HepG2 (cell line): Measurements from ENCODE around the gene DCAF6. TPM values are rescaled to one million over a fixed set of nuclear protein-coding genes. Genes with fewer than 3 reads are reported as not detected.
A peak's percentile ranks its signal among the peaks of the same experiment; 100 is the strongest.
"Not testable (repeated sequence)": the region's sequence is repeated elsewhere in the genome, so short reads cannot be mapped to it uniquely, and the experiment has no call there.

ENCODE experiments used
- ATAC-seq: fragments of 200-7000 bp; cut with Tn5 transposase; 3 replicates; pipeline ENCODE4 v1.9.1; 2020; ENCODE audit warnings: mild to moderate bottlenecking, moderate library complexity
- BruUV-seq: library from RNA; stranded (reverse); fragments of 400-500 nt; replicated peaks from 2 replicates; lab custom pipeline; 2021; lab: Mats Ljungman, UMichigan
- CTCF ChIA-PET: fragments of 300-600 bp; formaldehyde crosslinking; extraction: SDS; loops from one replicate; lab custom pipeline; 2021; ENCODE audit warnings: low total read pairs, inconsistent platforms, low intra/inter-chr PET ratio; lab: Yijun Ruan, JAX
- POLR2A ChIA-PET: fragments of 350-600 bp; sonication (Branson Sonifier 250); formaldehyde crosslinking; loops from one replicate; lab custom pipeline; 2020; ENCODE audit warnings: antibody characterized with exemption, inconsistent platforms; lab: Yijun Ruan, JAX
- DNase-seq: peaks from one replicate; pipeline ENCODE4 v3.0.0-alpha.2; 2015; ENCODE audit warnings: low spot score
- FAIRE-seq: peaks from 3 replicates; lab custom pipeline; 2011; peaks lifted over from hg19 to GRCh38; lab: Jason Lieb, UNC
- H2AFZ ChIP-seq: one replicate; pipeline ENCODE4 v1.6.1; 2011; ENCODE audit warnings: low read length, inconsistent platforms
- H3K27ac ChIP-seq: fragments of 300-600 bp; 3 replicates; pipeline ENCODE4 v1.8.0; 2011; ENCODE audit warnings: mixed run types, mild to moderate bottlenecking, mixed read lengths, low read length, inconsistent platforms; ENCODE audit not compliant: insufficient read depth; ENCODE audit errors: extremely low read length
- H3K27me3 ChIP-seq, 2 experiments: fragments of 200-600 bp in 1 of 2; 2 replicates in 1 of 2; 3 replicates in 1 of 2; pipeline versions ENCODE4 v1.6.0 to v1.8.0; 2011; ENCODE audit warnings: low read length in 2 of 2, mild to moderate bottlenecking in 2 of 2, moderate library complexity in 2 of 2, inconsistent platforms in 1 of 2; ENCODE audit not compliant: insufficient read depth in 2 of 2, control insufficient read depth in 1 of 2
- H3K36me3 ChIP-seq, 2 experiments: fragments of 200-600 bp in 1 of 2; replicated peaks in 1 of 2; 2 replicates in 1 of 2; 3 replicates in 1 of 2; pipeline versions ENCODE4 v1.5.1 to v1.8.0; 2011; ENCODE audit warnings: low read length in 2 of 2, inconsistent platforms in 1 of 2; ENCODE audit not compliant: insufficient read depth in 2 of 2, control insufficient read depth in 1 of 2
- H3K4me1 ChIP-seq: 2 replicates; pipeline ENCODE4 v1.5.1; 2012; ENCODE audit warnings: low read length, inconsistent platforms; ENCODE audit not compliant: insufficient read depth
- H3K4me2 ChIP-seq: 2 replicates; pipeline ENCODE4 v1.6.0; 2011; ENCODE audit warnings: low read depth, low read length, inconsistent platforms
- H3K4me3 ChIP-seq, 3 experiments: fragments of 200-600 bp in 1 of 3; sonication (generic), shearing (Covaris generic) in 1 of 3; replicated peaks in 1 of 3; 2 replicates each; pipeline ENCODE4 v1.5.1; 2011 to 2016; ENCODE audit warnings: low read length in 3 of 3, inconsistent platforms in 2 of 3, low read depth in 2 of 3, mild to moderate bottlenecking in 2 of 3, control low read depth in 1 of 3, mixed read lengths in 1 of 3; ENCODE audit not compliant: insufficient read depth in 1 of 3
- H3K79me2 ChIP-seq: one replicate; pipeline ENCODE4 v1.6.1; 2011; ENCODE audit warnings: low read length, inconsistent platforms; ENCODE audit not compliant: insufficient read depth
- H3K9ac ChIP-seq: 2 replicates; pipeline ENCODE4 v1.6.0; 2011; ENCODE audit warnings: mild to moderate bottlenecking, low read depth, low read length, inconsistent platforms; ENCODE audit not compliant: insufficient read depth
- H3K9me3 ChIP-seq: 2 replicates; pipeline ENCODE4 v1.5.1; 2012; ENCODE audit warnings: mild to moderate bottlenecking, low read length
- H4K20me1 ChIP-seq: 2 replicates; pipeline ENCODE4 v1.6.0; 2011; ENCODE audit warnings: inconsistent platforms, mild to moderate bottlenecking, low read length, moderate library complexity; ENCODE audit not compliant: insufficient read depth
- GATAD2A ChIP-seq: IDR thresholded peaks from 2 replicates; pipeline ENCODE4 v1.6.1; 2016
- KAT7 ChIP-seq: IDR thresholded peaks from 2 replicates; pipeline ENCODE4 v1.6.1; 2018; ENCODE audit warnings: borderline replicate concordance, missing compliant biosample characterization
- KAT8 ChIP-seq: IDR thresholded peaks from 2 replicates; pipeline ENCODE4 v1.6.1; 2016; ENCODE audit warnings: missing genetic modification reagents, missing compliant biosample characterization
- SETDB1 ChIP-seq: sonication (generic); formaldehyde crosslinking; IDR thresholded peaks from 2 replicates; pipeline ENCODE4 v1.5.1; 2020; ENCODE audit warnings: missing genetic modification reagents, mild to moderate bottlenecking, borderline replicate concordance
- SIN3A ChIP-seq: IDR thresholded peaks from 2 replicates; pipeline ENCODE4 v1.6.1; 2011; ENCODE audit warnings: low read depth, mild to moderate bottlenecking, control low read depth, low read length, borderline replicate concordance
- TCF12 ChIP-seq, 2 experiments: fragments of 450-650 bp in 1 of 2; sonication (generic) in 1 of 2; formaldehyde crosslinking in 1 of 2; IDR thresholded peaks; 2 replicates each; pipeline versions ENCODE4 v1.6.1 to v1.8.0; 2017 to 2022; ENCODE audit warnings: antibody characterized with exemption in 1 of 2, mild to moderate bottlenecking in 1 of 2, missing genetic modification reagents in 1 of 2, moderate library complexity in 1 of 2
- ZNF251 ChIP-seq: sonication (generic); formaldehyde crosslinking; IDR thresholded peaks from 2 replicates; pipeline ENCODE4 v1.9.0; 2021; ENCODE audit warnings: mild to moderate bottlenecking, missing genetic modification reagents
- ZNF350 ChIP-seq: sonication (generic); formaldehyde crosslinking; IDR thresholded peaks from 2 replicates; pipeline ENCODE4 v1.4.0; 2020; ENCODE audit warnings: mild to moderate bottlenecking, low read depth, missing genetic modification reagents, borderline replicate concordance
- ZNF619 ChIP-seq: sonication (generic); formaldehyde crosslinking; IDR thresholded peaks from 2 replicates; pipeline ENCODE4 v1.4.0; 2020; ENCODE audit warnings: mild to moderate bottlenecking, missing genetic modification reagents
- WGBS: methylation state at CpG from one replicate; pipeline ENCODE4 v1.1.6; 2017; ENCODE audit warnings: low lambda C conversion rate; 5-methylcytosine and 5-hydroxymethylcytosine counted together
- in situ Hi-C: cut with HindIII; loops from 2 replicates; pipeline ENCODE4 v1.10.0; 2017; ENCODE audit warnings: low pct_unique_long_range_greater_than_20kb; ENCODE audit not compliant: extremely low pct_ligation_motif_present
- intact Hi-C: fragments of 100-400 bp; cut with micrococcal nuclease; formaldehyde crosslinking; loops from one replicate; pipeline ENCODE4 v1.10.0; 2022; ENCODE audit not compliant: unreplicated experiment
- polyA plus RNA-seq, 8 experiments: library from polyadenylated mRNA; depleted of rRNA in 3 of 8; stranded (reverse) in 7 of 8; unstranded in 1 of 8; fragments of >200 nt; fragmentation: Illumina TruSeq in 4 of 8; extraction: Trizol in 4 of 8; gene quantifications; 2 replicates each; pipeline versions ENCODE4 v1.2.1 to v1.2.3, GENCODE V29; 2011 to 2016; ENCODE audit warnings: low read depth in 4 of 8, missing spikeins in 1 of 8, mixed read lengths in 1 of 8; ENCODE audit not compliant: insufficient read depth in 1 of 8
- total RNA-seq, 5 experiments: library from RNA; depleted of rRNA; stranded (reverse); fragments of >200 nt; fragmentation: Illumina TruSeq; extraction: Trizol; gene quantifications; 2 replicates each; pipeline ENCODE4 v1.2.3, GENCODE V29; 2016; ENCODE audit warnings: low read depth in 1 of 5
- TF ChIP-seq, protein P1 (sequence below): sonication (generic); IDR thresholded peaks from 2 replicates; pipeline ENCODE4 v1.6.1; 2016; ENCODE audit warnings: low read depth, borderline replicate concordance
- TF ChIP-seq, protein P2 (sequence below): sonication (generic); formaldehyde crosslinking; IDR thresholded peaks from 2 replicates; pipeline ENCODE4 v1.5.1; 2020; ENCODE audit warnings: mild to moderate bottlenecking, missing genetic modification reagents, borderline replicate concordance

The DCAF6 gene
- total and polyA plus RNA-seq, 2 of the 13 experiments (the other 11 are each of a cell fraction or from before 2014, with no cell fraction given): 24.7 to 33.7 TPM

DNA sequence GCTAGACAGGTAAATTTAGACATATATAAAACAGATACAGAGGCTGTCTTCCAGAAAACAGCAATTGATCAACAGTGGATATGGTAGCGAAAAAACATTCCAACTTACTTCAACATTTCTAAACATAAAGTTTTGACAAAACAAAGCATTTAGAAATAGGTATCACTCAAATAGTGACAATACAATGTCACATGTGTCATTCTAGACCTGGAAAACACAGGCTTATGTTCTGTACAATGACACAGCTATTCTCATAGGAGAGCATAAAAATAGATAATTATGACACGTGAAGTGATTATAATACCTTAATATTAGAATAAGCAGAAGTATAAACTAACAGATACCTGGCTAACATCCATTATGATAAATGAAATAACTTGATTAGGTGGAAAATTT lies 8.0 kb upstream of the DCAF6 start:
- in situ Hi-C loops: no loop called here
- peak overlapping the region; percentile 37; the same call in 1 of the 2 replicates for H3K9ac ChIP-seq

DNA sequence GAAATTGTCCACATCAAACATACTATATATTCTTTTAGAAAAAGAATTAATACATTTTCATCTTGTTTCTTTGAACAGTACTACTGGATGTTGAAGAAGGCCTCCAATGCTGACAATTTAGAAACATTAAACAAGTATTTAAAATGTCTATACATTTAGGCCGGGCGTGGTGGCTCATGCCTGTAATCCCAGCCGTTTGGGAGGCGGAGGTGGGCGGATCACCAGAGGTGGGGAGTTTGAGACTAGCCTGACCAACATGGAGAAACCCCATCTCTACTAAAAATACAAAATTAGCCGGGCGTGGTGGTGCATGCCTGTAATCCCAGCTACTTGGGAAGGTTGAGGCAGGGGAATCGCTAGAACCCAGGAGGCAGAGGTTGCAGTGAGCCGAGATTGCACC lies 7.6 kb upstream of the DCAF6 start:
- intact Hi-C loops, H4K20me1 ChIP-seq, in situ Hi-C loops, BruUV-seq, ATAC-seq, H3K27me3 ChIP-seq, H3K9ac ChIP-seq, CTCF ChIA-PET, DNase-seq, H3K9me3 ChIP-seq, H3K36me3 ChIP-seq, FAIRE-seq, H2AFZ ChIP-seq: not testable (repeated sequence)
- Histone ChIP-seq H3K27ac (peak overlapping the region; percentile 47), H3K4me1 (peaks cover 67% of the 10 kb centered on the region), H3K4me2 (peak overlapping the region; percentile 73), H3K79me2 (peaks cover 71% of the 10 kb centered on the region), H3K4me3 (peak overlapping the region in 1 of 3 experiments; percentile 59; a peak in 1 of 6 replicates)
- 80% methylated on average over 9 of the region's 9 CpGs for WGBS
- POLR2A ChIA-PET: interaction anchor here (3.2 kb wide), 1 partner anchor 8 kb away, joined by 44 read pairs; the partner anchor contains the start of genes DCAF6 and MPC2

More for the DNA sequence above, 8.0 kb upstream of the DCAF6 start:
- Histone ChIP-seq H3K9me3 (no peaks in the 10 kb centered on the region), H4K20me1 (peaks cover 7% of the 10 kb centered on the region; the same call in 1 of the 2 replicates), H3K36me3 (no peaks in the 10 kb centered on the region), H3K27ac (peak overlapping the region; percentile 47), H2AFZ (no peak overlapping the region), H3K4me3 (peak overlapping the region; percentile 8 to 59 (median 31); a peak in 5 of 6 replicates), H3K4me2 (peak overlapping the region; percentile 73), H3K27me3 (no peaks in the 10 kb centered on the region)
- ATAC-seq (no peak), DNase-seq (no peak), FAIRE-seq (no peak)
- ChIA-PET CTCF (no interaction called here), POLR2A (interaction anchor here (1.5 to 3.2 kb wide), 2 partner anchors 8 to 11 kb away, joined by 15 to 44 read pairs; partner anchors contain the start of genes DCAF6 and MPC2)
- no TSS peak for BruUV-seq
- 82% methylated on average over 2 of the region's 2 CpGs for WGBS
- intact Hi-C loops: no loop called here
- TF ChIP-seq, protein P1, sequence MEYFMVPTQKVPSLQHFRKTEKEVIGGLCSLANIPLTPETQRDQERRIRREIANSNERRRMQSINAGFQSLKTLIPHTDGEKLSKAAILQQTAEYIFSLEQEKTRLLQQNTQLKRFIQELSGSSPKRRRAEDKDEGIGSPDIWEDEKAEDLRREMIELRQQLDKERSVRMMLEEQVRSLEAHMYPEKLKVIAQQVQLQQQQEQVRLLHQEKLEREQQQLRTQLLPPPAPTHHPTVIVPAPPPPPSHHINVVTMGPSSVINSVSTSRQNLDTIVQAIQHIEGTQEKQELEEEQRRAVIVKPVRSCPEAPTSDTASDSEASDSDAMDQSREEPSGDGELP: no peak
- TF ChIP-seq GATAD2A (no peak), KAT7 (CRISPR knock-in tag) (no peak), SIN3A (no peak), ZNF619 (CRISPR knock-in tag) (no peak), ZNF251 (no peak), TCF12 (IDR thresholded peaks at IDR 0.05) (no peak), TCF12 (CRISPR knock-in tag; IDR thresholded peaks at IDR 0.05) (no peak), KAT8 (CRISPR knock-in tag) (no peak), SETDB1 (no peak), ZNF350 (no peak)
- TF ChIP-seq, protein P2, sequence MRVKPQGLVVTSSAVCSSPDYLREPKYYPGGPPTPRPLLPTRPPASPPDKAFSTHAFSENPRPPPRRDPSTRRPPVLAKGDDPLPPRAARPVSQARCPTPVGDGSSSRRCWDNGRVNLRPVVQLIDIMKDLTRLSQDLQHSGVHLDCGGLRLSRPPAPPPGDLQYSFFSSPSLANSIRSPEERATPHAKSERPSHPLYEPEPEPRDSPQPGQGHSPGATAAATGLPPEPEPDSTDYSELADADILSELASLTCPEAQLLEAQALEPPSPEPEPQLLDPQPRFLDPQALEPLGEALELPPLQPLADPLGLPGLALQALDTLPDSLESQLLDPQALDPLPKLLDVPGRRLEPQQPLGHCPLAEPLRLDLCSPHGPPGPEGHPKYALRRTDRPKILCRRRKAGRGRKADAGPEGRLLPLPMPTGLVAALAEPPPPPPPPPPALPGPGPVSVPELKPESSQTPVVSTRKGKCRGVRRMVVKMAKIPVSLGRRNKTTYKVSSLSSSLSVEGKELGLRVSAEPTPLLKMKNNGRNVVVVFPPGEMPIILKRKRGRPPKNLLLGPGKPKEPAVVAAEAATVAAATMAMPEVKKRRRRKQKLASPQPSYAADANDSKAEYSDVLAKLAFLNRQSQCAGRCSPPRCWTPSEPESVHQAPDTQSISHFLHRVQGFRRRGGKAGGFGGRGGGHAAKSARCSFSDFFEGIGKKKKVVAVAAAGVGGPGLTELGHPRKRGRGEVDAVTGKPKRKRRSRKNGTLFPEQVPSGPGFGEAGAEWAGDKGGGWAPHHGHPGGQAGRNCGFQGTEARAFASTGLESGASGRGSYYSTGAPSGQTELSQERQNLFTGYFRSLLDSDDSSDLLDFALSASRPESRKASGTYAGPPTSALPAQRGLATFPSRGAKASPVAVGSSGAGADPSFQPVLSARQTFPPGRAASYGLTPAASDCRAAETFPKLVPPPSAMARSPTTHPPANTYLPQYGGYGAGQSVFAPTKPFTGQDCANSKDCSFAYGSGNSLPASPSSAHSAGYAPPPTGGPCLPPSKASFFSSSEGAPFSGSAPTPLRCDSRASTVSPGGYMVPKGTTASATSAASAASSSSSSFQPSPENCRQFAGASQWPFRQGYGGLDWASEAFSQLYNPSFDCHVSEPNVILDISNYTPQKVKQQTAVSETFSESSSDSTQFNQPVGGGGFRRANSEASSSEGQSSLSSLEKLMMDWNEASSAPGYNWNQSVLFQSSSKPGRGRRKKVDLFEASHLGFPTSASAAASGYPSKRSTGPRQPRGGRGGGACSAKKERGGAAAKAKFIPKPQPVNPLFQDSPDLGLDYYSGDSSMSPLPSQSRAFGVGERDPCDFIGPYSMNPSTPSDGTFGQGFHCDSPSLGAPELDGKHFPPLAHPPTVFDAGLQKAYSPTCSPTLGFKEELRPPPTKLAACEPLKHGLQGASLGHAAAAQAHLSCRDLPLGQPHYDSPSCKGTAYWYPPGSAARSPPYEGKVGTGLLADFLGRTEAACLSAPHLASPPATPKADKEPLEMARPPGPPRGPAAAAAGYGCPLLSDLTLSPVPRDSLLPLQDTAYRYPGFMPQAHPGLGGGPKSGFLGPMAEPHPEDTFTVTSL: no peak
- TF ChIP-seq, all 625 proteins: peak for 0
- peaks cover 67% of the 10 kb centered on the region for H3K79me2 ChIP-seq
- peaks cover 65% of the 10 kb centered on the region for H3K4me1 ChIP-seq
